Osteocyte (in vitro differentiated cells): ENCODE measurements around the gene ACOX3. TPM values are rescaled to one million over a fixed set of nuclear protein-coding genes. Genes with fewer than 3 reads are reported as not detected.

ENCODE experiments used
- DNase-seq: peaks from one replicate; pipeline ENCODE4 v3.0.0; 2021; ENCODE audit warnings: mixed read lengths; ENCODE audit not compliant: unreplicated experiment; ENCODE audit errors: extremely low spot score
- H3K27ac Mint-ChIP-seq: one replicate; pipeline ENCODE4 v1.8.0; 2021; ENCODE audit warnings: mild to moderate bottlenecking, mixed read lengths; ENCODE audit not compliant: unreplicated experiment
- H3K27me3 Mint-ChIP-seq: one replicate; pipeline ENCODE4 v1.8.0; 2021; ENCODE audit warnings: mixed read lengths; ENCODE audit not compliant: unreplicated experiment
- H3K36me3 Mint-ChIP-seq: one replicate; pipeline ENCODE4 v1.8.0; 2021; ENCODE audit warnings: mixed read lengths; ENCODE audit not compliant: unreplicated experiment
- H3K4me1 Mint-ChIP-seq: one replicate; pipeline ENCODE4 v1.8.0; 2021; ENCODE audit warnings: mixed read lengths; ENCODE audit not compliant: unreplicated experiment
- H3K4me3 Mint-ChIP-seq: one replicate; pipeline ENCODE4 v1.8.0; 2021; ENCODE audit warnings: mild to moderate bottlenecking, moderate library complexity, mixed read lengths; ENCODE audit not compliant: unreplicated experiment
- H3K9me3 Mint-ChIP-seq: one replicate; pipeline ENCODE4 v1.8.0; 2021; ENCODE audit warnings: mixed read lengths; ENCODE audit not compliant: unreplicated experiment
- CTCF ChIP-seq: fragments of 200-600 bp; sonication (generic); IDR thresholded peaks from 2 replicates; pipeline ENCODE4 v1.5.0; 2021; ENCODE audit warnings: antibody characterized with exemption, mild to moderate bottlenecking, moderate library complexity
- total RNA-seq: library from RNA; stranded (reverse); gene quantifications from 2 replicates; pipeline ENCODE4 v1.2.1, GENCODE V29; 2021

ACOX3 gene
- total RNA-seq, 1 donor from 2014 or later = 25.2 TPM

GRCh38 chr4:8370106-8370787 is 70.3 kb downstream of the ACOX3 start:
- TF ChIP-seq CTCF = no peak
- H3K36me3 Mint-ChIP-seq = peaks cover 2% of the 10 kb centered on the region
- H3K4me1 Mint-ChIP-seq = no peaks in the 10 kb centered on the region
- no peak for DNase-seq
- no peak overlapping the region for H3K27ac Mint-ChIP-seq
- H3K9me3 Mint-ChIP-seq = no peaks in the 10 kb centered on the region
- no peak overlapping the region for H3K4me3 Mint-ChIP-seq
- no peaks in the 10 kb centered on the region for H3K27me3 Mint-ChIP-seq

DNA sequence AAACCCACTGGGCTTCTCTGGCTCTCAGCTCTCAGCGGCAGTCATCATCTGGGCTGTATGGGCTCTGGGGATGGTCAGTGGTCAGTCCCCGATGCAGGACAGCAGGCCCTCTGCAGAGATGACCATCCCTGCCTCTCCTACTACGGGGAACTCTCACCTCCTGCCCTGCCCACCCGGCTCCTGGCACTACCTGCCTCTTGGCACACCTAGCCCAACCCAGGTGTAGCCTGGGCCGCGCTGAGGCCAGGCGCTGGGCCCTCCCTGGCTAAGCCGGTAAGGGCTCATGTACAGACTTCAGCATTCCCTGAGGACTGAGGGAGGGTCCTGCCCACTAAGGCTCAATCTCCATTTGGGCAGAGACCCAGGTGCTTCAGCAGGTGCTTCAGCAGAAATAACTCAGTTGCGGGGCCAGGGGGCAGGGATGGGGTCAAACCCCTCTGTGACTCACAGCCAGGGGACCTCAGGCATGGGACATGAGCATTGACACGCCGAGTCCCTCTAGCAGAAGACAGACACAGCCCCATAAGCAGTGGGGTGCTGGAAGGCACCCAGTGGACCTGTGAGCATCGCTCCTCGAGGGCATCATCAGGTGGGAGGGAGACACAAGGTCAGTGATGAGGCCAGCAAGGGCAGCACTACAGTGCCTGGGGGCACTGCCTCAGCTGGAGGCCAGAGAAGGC is 71.0 kb downstream of the ACOX3 start:
- Mint-ChIP-seq H3K27me3 (no peaks in the 10 kb centered on the region), H3K4me1 (no peaks in the 10 kb centered on the region), H3K4me3 (no peak overlapping the region), H3K9me3 (no peaks in the 10 kb centered on the region), H3K36me3 (peaks cover 2% of the 10 kb centered on the region), H3K27ac (no peak overlapping the region)
- DNase-seq = no peak
- TF ChIP-seq CTCF = no peak

DNA sequence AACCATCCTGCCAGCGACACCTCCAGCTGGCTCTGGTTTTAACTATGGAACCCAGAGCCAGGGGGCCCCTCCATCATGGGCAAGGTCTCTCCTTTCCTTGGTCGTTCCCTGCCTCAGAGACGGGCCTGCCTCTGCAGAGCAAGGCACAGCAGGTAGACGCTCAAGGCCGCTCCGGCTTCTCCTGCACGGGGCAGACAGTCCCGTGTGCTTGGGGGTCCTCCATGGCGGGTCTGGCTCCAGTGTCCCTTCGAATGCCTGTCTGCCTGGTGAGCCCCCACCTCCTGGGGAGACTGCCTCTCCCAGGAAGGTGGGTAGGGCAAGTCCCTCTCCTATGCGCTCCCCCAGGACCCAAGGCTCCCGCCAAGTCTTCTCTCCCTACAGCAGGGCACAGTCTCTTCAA is 71.5 kb downstream of the ACOX3 start:
- H3K4me1 Mint-ChIP-seq = no peaks in the 10 kb centered on the region

GRCh38 chr4:8368061-8368481 is 72.5 kb downstream of the ACOX3 start:
- H3K27me3 Mint-ChIP-seq = no peaks in the 10 kb centered on the region
- no peak overlapping the region for H3K4me3 Mint-ChIP-seq
- no peaks in the 10 kb centered on the region for H3K9me3 Mint-ChIP-seq
- no peak for TF ChIP-seq CTCF
- no peak overlapping the region for H3K27ac Mint-ChIP-seq
- peaks cover 2% of the 10 kb centered on the region for H3K4me1 Mint-ChIP-seq
- no peak for DNase-seq
- H3K36me3 Mint-ChIP-seq = peaks cover 2% of the 10 kb centered on the region

More for the DNA sequence above, 71.5 kb downstream of the ACOX3 start:
- no peak for DNase-seq
- Mint-ChIP-seq H3K36me3 (peaks cover 2% of the 10 kb centered on the region), H3K9me3 (no peaks in the 10 kb centered on the region), H3K27me3 (no peaks in the 10 kb centered on the region), H3K4me3 (no peak overlapping the region), H3K27ac (no peak overlapping the region)
- TF ChIP-seq CTCF = no peak

GRCh38 chr4:8366601-8367000 is 73.9 kb downstream of the ACOX3 start:
- no peak for TF ChIP-seq CTCF
- Mint-ChIP-seq H3K4me3 (no peak overlapping the region), H3K27me3 (no peaks in the 10 kb centered on the region)

More at GRCh38 chr4:8366601-8367000, 73.9 kb downstream of the ACOX3 start:
- H3K36me3 Mint-ChIP-seq = peaks cover 2% of the 10 kb centered on the region
- no peak for DNase-seq
- H3K4me1 Mint-ChIP-seq = peaks cover 2% of the 10 kb centered on the region
- no peak overlapping the region for H3K27ac Mint-ChIP-seq
- no peaks in the 10 kb centered on the region for H3K9me3 Mint-ChIP-seq
